ENCODE results near the gene ENTPD2. TPM values are rescaled to one million over a fixed set of nuclear protein-coding genes. Genes with fewer than 3 reads are reported as not detected.
A peak's percentile ranks its signal among the peaks of the same experiment; 100 is the strongest.

Gene ENTPD2
- total and polyA plus RNA-seq, 9 of the 15 experiments (the other 6 are each of a cell fraction or from before 2014, with no cell fraction given), result 0.04 to 0.60 (median 0.14) TPM; not detected in 4

- TF ChIP-seq ARHGAP35 (IDR thresholded peaks at IDR 0.05; ENCODE audit: partially characterized antibody) (no peak), HOMEZ (CRISPR knock-in tag; IDR thresholded peaks at IDR 0.05) (peak; percentile 98), ZNF77 (CRISPR knock-in tag; IDR thresholded peaks at IDR 0.05) (peak; percentile 82; the same call in 1 of the 2 replicates), NCOA2 (IDR thresholded peaks at IDR 0.05; ENCODE audit: partially characterized antibody in 2 of 2) (no peak), KDM5B (IDR thresholded peaks at IDR 0.05; ENCODE audit: insufficient replicate concordance, low read depth, low read length) (no peak), GMEB1 (CRISPR knock-in tag; IDR thresholded peaks at IDR 0.05) (peak; percentile 88), DMBX1 (CRISPR knock-in tag; IDR thresholded peaks at IDR 0.05; ENCODE audit: borderline replicate concordance) (peak; percentile 100), ZBTB17 (CRISPR knock-in tag; IDR thresholded peaks at IDR 0.05) (peak; percentile 98), ZNF174 (CRISPR knock-in tag; IDR thresholded peaks at IDR 0.05) (peak; percentile 96; the same call in 1 of the 2 replicates), ZNF253 (CRISPR knock-in tag; conservative IDR thresholded peaks at IDR 0.05) (peak; percentile 91), ZFP1 (CRISPR knock-in tag; IDR thresholded peaks at IDR 0.05) (peak; percentile 89), HMG20B (CRISPR knock-in tag; IDR thresholded peaks at IDR 0.05) (peak; percentile 84; the same call in 1 of the 2 replicates), THAP7 (CRISPR knock-in tag; IDR thresholded peaks at IDR 0.05) (peak; percentile 86), XRCC3 (IDR thresholded peaks at IDR 0.05) (no peak), RHOXF2B (CRISPR knock-in tag; conservative IDR thresholded peaks at IDR 0.05) (peak; percentile 94), SETDB1 (IDR thresholded peaks at IDR 0.05; ENCODE audit: low read length) (no peak), ZNF398 (CRISPR knock-in tag; IDR thresholded peaks at IDR 0.05) (peak; percentile 93), ZNF609 (CRISPR knock-in tag; IDR thresholded peaks at IDR 0.05; ENCODE audit: borderline replicate concordance) (no peak)
Observed at GRCh38 chr9:137074657-137075274, 20.9 kb upstream of the ENTPD2 start (continued).

Data from K562 (cell line).